HepG2 (cell line): ENCODE results near the gene ESRP2. TPM values are rescaled to one million over a fixed set of nuclear protein-coding genes. Genes with fewer than 3 reads are reported as not detected.

Source experiments
- CBFB ChIP-seq: sonication (generic); formaldehyde crosslinking; IDR thresholded peaks from 2 replicates; pipeline ENCODE4 v1.4.0; 2020; ENCODE audit warnings: missing genetic modification reagents
- FIP1L1 ChIP-seq: fragments of 200-400 bp; formaldehyde crosslinking; IDR thresholded peaks from 2 replicates; pipeline ENCODE4 v1.6.1; 2018; ENCODE audit warnings: low read depth, mild to moderate bottlenecking, low read length, moderate library complexity, borderline replicate concordance; ENCODE audit not compliant: insufficient read depth
- HDAC2 ChIP-seq: sonication (generic); formaldehyde crosslinking; IDR thresholded peaks from 2 replicates; pipeline ENCODE4 v1.4.0; 2020; ENCODE audit warnings: missing genetic modification reagents
- MAFG ChIP-seq: sonication (generic); formaldehyde crosslinking; IDR thresholded peaks from 2 replicates; pipeline ENCODE4 v1.5.1; 2020; ENCODE audit warnings: mild to moderate bottlenecking, missing genetic modification reagents
- MTA1 ChIP-seq: sonication (generic); formaldehyde crosslinking; IDR thresholded peaks from 2 replicates; pipeline ENCODE4 v1.4.0; 2020; ENCODE audit warnings: missing genetic modification reagents, mild to moderate bottlenecking, borderline replicate concordance
- NCOA2 ChIP-seq: sonication (generic); formaldehyde crosslinking; IDR thresholded peaks from 2 replicates; pipeline ENCODE4 v1.8.0; 2022; ENCODE audit warnings: inconsistent platforms
- PLRG1 ChIP-seq: fragments of 450-650 bp; conservative IDR thresholded peaks from 2 replicates; pipeline ENCODE4 v1.6.1; 2016
- ZNF317 ChIP-seq: sonication (generic); formaldehyde crosslinking; IDR thresholded peaks from 2 replicates; pipeline ENCODE4 v1.5.0; 2020; ENCODE audit warnings: mild to moderate bottlenecking, missing genetic modification reagents
- polyA plus RNA-seq, 8 experiments: library from polyadenylated mRNA; depleted of rRNA in 3 of 8; stranded (reverse) in 7 of 8; unstranded in 1 of 8; fragments of >200 nt; fragmentation: Illumina TruSeq in 4 of 8; extraction: Trizol in 4 of 8; gene quantifications; 2 replicates each; pipeline versions ENCODE4 v1.2.1 to v1.2.3, GENCODE V29; 2011 to 2016; ENCODE audit warnings: low read depth in 4 of 8, missing spikeins in 1 of 8, mixed read lengths in 1 of 8; ENCODE audit not compliant: insufficient read depth in 1 of 8
- total RNA-seq, 5 experiments: library from RNA; depleted of rRNA; stranded (reverse); fragments of >200 nt; fragmentation: Illumina TruSeq; extraction: Trizol; gene quantifications; 2 replicates each; pipeline ENCODE4 v1.2.3, GENCODE V29; 2016; ENCODE audit warnings: low read depth in 1 of 5
- TF ChIP-seq, protein P1 (sequence below): sonication (generic); formaldehyde crosslinking; IDR thresholded peaks from 2 replicates; pipeline ENCODE4 v1.4.0; 2020; ENCODE audit warnings: mild to moderate bottlenecking, missing genetic modification reagents
- TF ChIP-seq, protein P2 (sequence below): sonication (generic); formaldehyde crosslinking; IDR thresholded peaks from 2 replicates; pipeline ENCODE4 v1.9.0; 2021; ENCODE audit warnings: mild to moderate bottlenecking, missing genetic modification reagents
- TF ChIP-seq, protein P3 (sequence below): sonication (generic); formaldehyde crosslinking; IDR thresholded peaks from 2 replicates; pipeline ENCODE4 v1.5.0; 2020; ENCODE audit warnings: missing genetic modification reagents

ESRP2 gene
- total and polyA plus RNA-seq, 2 of the 13 experiments (the other 11 are each of a cell fraction or from before 2014, with no cell fraction given): 21.1 to 32.4 TPM

DNA sequence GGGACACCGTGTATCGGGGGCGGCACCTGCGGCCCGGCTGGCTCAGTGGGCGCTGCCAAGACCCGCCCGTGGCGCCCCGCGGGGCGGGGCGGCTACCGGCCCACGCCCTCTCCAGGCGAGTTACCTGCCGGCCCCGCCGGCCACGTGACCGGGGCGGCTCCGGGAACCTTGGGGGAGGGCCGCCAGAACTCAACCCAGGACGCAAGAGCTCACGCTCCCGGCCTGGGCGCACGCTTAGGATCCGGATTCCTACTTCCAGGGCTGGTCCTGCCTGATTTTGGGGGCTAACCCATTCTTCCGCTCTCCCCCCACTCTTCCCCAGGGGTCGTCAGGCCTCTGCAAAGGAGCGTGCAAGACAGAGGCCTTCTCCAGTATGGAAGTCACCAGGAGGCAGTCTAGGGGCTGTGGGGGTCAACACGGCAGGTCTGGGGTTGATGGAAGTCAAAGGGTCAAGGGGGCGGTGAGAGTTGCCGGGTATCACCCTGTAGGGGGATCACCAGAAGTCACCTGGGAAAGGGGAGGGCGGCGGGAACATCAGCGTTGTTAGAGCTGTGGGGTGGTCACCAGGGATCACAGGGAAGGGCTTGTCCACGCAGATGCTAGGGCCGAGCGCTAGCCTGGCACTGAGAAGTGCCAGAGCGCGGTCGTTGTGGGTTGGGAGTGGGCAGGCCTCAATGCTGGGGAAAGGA is 354 bp upstream of the ESRP2 start (continued):
- TF ChIP-seq, protein P1, sequence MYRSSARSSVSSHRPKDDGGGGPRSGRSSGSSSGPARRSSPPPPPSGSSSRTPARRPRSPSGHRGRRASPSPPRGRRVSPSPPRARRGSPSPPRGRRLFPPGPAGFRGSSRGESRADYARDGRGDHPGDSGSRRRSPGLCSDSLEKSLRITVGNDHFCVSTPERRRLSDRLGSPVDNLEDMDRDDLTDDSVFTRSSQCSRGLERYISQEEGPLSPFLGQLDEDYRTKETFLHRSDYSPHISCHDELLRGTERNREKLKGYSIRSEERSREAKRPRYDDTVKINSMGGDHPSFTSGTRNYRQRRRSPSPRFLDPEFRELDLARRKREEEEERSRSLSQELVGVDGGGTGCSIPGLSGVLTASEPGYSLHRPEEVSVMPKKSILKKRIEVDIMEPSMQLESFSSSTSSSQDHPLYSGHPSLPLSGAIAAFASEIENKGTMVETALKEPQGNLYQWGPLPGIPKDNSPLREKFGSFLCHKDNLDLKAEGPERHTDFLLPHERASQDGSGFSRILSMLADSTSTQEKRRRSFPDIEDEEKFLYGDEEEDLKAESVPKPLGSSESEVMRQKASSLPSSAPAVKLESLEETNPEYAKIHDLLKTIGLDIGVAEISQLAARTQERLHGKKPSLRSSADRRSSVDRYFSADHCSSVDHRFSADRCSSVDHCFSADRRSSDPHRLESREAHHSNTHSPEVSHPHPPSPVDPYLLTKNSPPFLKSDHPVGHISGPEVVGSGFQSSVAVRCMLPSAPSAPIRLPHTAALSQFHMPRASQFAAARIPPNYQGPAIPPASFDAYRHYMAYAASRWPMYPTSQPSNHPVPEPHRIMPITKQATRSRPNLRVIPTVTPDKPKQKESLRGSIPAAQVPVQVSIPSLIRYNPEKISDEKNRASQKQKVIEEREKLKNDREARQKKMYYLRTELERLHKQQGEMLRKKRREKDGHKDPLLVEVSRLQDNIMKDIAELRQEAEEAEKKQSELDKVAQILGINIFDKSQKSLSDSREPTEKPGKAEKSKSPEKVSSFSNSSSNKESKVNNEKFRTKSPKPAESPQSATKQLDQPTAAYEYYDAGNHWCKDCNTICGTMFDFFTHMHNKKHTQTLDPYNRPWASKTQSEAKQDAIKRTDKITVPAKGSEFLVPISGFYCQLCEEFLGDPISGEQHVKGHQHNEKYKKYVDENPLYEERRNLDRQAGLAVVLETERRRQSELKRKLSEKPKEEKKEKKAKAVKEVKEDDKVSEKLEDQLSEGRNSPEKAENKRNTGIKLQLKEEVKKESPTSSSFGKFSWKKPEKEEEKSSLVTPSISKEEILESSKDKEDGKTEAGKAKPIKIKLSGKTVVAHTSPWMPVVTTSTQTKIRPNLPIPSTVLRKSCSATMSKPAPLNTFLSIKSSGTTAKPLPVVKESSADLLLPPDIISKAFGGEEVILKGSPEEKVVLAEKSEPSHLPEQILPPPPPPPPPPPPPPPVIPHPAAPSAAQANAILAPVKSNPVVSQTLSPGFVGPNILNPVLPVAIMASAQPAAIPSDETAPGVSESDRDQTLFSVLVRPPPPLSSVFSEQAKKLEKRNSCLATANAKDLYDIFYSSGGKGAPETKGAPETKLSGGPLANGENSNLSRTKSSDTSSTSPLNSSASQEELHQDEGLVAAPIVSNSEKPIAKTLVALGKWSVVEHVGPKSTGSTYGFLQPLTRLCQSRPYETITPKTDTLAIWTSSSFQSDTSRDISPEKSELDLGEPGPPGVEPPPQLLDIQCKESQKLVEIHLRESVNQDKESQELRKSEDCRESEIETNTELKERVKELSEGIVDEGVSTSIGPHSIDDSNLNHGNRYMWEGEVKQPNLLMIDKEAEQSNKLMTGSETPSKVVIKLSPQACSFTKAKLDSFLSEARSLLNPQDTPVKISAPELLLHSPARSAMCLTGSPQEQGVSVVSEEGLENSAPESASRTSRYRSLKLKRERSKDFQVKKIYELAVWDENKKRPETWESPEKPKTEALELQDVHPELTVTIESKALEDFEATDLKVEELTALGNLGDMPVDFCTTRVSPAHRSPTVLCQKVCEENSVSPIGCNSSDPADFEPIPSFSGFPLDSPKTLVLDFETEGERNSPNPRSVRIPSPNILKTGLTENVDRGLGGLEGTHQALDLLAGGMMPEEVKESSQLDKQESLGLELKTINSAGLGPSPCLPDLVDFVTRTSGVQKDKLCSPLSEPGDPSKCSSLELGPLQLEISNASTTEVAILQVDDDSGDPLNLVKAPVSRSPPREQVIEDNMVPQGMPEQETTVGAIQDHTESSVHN (CRISPR knock-in tag): peak; percentile 25; the same call in 1 of the 2 replicates
- TF ChIP-seq NCOA2 (no peak; the same call in 1 of the 2 replicates), ZNF317 (CRISPR knock-in tag) (no peak), MTA1 (CRISPR knock-in tag) (peak; percentile 82), HDAC2 (CRISPR knock-in tag) (peak; percentile 14; the same call in 1 of the 2 replicates), FIP1L1 (no peak), MAFG (CRISPR knock-in tag) (no peak), PLRG1 (no peak), CBFB (CRISPR knock-in tag) (no peak)
- TF ChIP-seq, protein P2, sequence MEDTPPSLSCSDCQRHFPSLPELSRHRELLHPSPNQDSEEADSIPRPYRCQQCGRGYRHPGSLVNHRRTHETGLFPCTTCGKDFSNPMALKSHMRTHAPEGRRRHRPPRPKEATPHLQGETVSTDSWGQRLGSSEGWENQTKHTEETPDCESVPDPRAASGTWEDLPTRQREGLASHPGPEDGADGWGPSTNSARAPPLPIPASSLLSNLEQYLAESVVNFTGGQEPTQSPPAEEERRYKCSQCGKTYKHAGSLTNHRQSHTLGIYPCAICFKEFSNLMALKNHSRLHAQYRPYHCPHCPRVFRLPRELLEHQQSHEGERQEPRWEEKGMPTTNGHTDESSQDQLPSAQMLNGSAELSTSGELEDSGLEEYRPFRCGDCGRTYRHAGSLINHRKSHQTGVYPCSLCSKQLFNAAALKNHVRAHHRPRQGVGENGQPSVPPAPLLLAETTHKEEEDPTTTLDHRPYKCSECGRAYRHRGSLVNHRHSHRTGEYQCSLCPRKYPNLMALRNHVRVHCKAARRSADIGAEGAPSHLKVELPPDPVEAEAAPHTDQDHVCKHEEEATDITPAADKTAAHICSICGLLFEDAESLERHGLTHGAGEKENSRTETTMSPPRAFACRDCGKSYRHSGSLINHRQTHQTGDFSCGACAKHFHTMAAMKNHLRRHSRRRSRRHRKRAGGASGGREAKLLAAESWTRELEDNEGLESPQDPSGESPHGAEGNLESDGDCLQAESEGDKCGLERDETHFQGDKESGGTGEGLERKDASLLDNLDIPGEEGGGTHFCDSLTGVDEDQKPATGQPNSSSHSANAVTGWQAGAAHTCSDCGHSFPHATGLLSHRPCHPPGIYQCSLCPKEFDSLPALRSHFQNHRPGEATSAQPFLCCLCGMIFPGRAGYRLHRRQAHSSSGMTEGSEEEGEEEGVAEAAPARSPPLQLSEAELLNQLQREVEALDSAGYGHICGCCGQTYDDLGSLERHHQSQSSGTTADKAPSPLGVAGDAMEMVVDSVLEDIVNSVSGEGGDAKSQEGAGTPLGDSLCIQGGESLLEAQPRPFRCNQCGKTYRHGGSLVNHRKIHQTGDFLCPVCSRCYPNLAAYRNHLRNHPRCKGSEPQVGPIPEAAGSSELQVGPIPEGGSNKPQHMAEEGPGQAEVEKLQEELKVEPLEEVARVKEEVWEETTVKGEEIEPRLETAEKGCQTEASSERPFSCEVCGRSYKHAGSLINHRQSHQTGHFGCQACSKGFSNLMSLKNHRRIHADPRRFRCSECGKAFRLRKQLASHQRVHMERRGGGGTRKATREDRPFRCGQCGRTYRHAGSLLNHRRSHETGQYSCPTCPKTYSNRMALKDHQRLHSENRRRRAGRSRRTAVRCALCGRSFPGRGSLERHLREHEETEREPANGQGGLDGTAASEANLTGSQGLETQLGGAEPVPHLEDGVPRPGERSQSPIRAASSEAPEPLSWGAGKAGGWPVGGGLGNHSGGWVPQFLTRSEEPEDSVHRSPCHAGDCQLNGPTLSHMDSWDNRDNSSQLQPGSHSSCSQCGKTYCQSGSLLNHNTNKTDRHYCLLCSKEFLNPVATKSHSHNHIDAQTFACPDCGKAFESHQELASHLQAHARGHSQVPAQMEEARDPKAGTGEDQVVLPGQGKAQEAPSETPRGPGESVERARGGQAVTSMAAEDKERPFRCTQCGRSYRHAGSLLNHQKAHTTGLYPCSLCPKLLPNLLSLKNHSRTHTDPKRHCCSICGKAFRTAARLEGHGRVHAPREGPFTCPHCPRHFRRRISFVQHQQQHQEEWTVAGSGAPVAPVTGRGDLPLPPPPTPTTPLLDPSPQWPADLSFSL (CRISPR knock-in tag): no peak
- TF ChIP-seq, protein P3, sequence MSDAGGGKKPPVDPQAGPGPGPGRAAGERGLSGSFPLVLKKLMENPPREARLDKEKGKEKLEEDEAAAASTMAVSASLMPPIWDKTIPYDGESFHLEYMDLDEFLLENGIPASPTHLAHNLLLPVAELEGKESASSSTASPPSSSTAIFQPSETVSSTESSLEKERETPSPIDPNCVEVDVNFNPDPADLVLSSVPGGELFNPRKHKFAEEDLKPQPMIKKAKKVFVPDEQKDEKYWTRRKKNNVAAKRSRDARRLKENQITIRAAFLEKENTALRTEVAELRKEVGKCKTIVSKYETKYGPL (CRISPR knock-in tag): peak; percentile 72; the same call in 1 of the 2 replicates
